OCI-LY3 (cell line): ENCODE data around the gene CALD1.

ENCODE experiments used
- CTCF ChIP-seq: fragments of 200-600, 300-600 bp; sonication (generic); IDR thresholded peaks from 2 replicates; pipeline ENCODE4 v1.5.1; 2014; ENCODE audit warnings: antibody characterized with exemption, low read length, low read depth
- EZH2phosphoT487 ChIP-seq: fragments of 200-600 bp; shearing (Covaris generic); IDR thresholded peaks from 2 replicates; pipeline ENCODE4 v1.6.1; 2018; ENCODE audit warnings: antibody characterized with exemption, mixed run types, low read depth

GRCh38 chr7:134946260-134946659, 166.8 kb downstream of the CALD1 start:
- no peak for TF ChIP-seq CTCF
- TF ChIP-seq EZH2phosphoT487 = no peak
